Measurements from ENCODE around the gene CD276.

DNA sequence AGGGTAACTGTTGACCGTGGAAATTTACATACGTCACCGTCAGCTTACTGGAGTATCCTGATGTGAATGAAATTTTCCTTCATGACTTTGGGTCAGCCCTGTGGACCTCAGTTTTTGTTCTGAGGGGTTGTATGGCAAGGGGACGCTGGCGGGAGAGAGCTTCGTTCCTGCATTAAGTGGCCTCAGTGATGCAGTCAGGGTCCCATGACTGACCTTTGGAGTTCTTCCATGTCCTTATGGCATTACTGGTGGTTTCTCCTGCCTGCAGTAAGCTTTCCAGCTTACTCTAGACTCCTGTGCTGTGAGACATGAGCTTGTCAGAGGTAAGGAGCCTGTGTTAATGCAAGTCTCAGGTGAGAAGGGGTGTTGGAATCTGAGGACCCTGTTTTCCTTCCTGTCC lies 1.8 kb downstream of the CD276 start:
- TF ChIP-seq EGR1 (IDR thresholded peaks at IDR 0.05; ENCODE audit: low read depth): no peak
- TF ChIP-seq SIN3A (IDR thresholded peaks at IDR 0.05; ENCODE audit: low read depth): no peak
- TF ChIP-seq, protein P1, sequence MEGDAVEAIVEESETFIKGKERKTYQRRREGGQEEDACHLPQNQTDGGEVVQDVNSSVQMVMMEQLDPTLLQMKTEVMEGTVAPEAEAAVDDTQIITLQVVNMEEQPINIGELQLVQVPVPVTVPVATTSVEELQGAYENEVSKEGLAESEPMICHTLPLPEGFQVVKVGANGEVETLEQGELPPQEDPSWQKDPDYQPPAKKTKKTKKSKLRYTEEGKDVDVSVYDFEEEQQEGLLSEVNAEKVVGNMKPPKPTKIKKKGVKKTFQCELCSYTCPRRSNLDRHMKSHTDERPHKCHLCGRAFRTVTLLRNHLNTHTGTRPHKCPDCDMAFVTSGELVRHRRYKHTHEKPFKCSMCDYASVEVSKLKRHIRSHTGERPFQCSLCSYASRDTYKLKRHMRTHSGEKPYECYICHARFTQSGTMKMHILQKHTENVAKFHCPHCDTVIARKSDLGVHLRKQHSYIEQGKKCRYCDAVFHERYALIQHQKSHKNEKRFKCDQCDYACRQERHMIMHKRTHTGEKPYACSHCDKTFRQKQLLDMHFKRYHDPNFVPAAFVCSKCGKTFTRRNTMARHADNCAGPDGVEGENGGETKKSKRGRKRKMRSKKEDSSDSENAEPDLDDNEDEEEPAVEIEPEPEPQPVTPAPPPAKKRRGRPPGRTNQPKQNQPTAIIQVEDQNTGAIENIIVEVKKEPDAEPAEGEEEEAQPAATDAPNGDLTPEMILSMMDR (IDR thresholded peaks at IDR 0.05 in 2 of 3, conservative IDR thresholded peaks at IDR 0.05 in 1 of 3; ENCODE audit: borderline replicate concordance in 1 of 3, insufficient read depth in 1 of 3, low read depth in 2 of 3, low read length in 2 of 3): no peak
- no peak for TF ChIP-seq POLR2AphosphoS5 (IDR thresholded peaks at IDR 0.05; ENCODE audit: low read depth, low read length)
- no peak for TF ChIP-seq ZNF274 (IDR thresholded peaks at IDR 0.05; ENCODE audit: low read depth, low read length)
- no peak for TF ChIP-seq YY1 (IDR thresholded peaks at IDR 0.05; ENCODE audit: extremely low read depth, insufficient replicate concordance, low read depth, low read length)
- TF ChIP-seq, protein P2, sequence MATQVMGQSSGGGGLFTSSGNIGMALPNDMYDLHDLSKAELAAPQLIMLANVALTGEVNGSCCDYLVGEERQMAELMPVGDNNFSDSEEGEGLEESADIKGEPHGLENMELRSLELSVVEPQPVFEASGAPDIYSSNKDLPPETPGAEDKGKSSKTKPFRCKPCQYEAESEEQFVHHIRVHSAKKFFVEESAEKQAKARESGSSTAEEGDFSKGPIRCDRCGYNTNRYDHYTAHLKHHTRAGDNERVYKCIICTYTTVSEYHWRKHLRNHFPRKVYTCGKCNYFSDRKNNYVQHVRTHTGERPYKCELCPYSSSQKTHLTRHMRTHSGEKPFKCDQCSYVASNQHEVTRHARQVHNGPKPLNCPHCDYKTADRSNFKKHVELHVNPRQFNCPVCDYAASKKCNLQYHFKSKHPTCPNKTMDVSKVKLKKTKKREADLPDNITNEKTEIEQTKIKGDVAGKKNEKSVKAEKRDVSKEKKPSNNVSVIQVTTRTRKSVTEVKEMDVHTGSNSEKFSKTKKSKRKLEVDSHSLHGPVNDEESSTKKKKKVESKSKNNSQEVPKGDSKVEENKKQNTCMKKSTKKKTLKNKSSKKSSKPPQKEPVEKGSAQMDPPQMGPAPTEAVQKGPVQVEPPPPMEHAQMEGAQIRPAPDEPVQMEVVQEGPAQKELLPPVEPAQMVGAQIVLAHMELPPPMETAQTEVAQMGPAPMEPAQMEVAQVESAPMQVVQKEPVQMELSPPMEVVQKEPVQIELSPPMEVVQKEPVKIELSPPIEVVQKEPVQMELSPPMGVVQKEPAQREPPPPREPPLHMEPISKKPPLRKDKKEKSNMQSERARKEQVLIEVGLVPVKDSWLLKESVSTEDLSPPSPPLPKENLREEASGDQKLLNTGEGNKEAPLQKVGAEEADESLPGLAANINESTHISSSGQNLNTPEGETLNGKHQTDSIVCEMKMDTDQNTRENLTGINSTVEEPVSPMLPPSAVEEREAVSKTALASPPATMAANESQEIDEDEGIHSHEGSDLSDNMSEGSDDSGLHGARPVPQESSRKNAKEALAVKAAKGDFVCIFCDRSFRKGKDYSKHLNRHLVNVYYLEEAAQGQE (IDR thresholded peaks at IDR 0.05; ENCODE audit: low read depth): no peak

Measured in HCT116 (cell line).